Endodermal cell (in vitro differentiated cells): ENCODE results near the gene IGFBP5. TPM values are rescaled to one million over a fixed set of nuclear protein-coding genes. Genes with fewer than 3 reads are reported as not detected.

Source experiments
- DNase-seq: peaks from one replicate; pipeline ENCODE4 v3.0.0-alpha.2; 2017
- H3K27ac ChIP-seq: 2 replicates; pipeline ENCODE4 v1.5.1; 2013; ENCODE audit warnings: mild to moderate bottlenecking, low read depth, low read length, moderate library complexity
- H3K27me3 ChIP-seq: 2 replicates; pipeline ENCODE4 v1.6.1; 2013; ENCODE audit warnings: mild to moderate bottlenecking, low read length, moderate library complexity; ENCODE audit not compliant: insufficient read depth, control insufficient read depth, poor library complexity, severe bottlenecking
- H3K36me3 ChIP-seq: 2 replicates; pipeline ENCODE4 v1.7.0; 2013; ENCODE audit warnings: mild to moderate bottlenecking, low read length, moderate library complexity; ENCODE audit not compliant: control insufficient read depth, insufficient read depth
- H3K4me1 ChIP-seq: one replicate; pipeline ENCODE4 v1.7.0; 2013; ENCODE audit warnings: low read length; ENCODE audit not compliant: control insufficient read depth, insufficient read depth
- H3K4me3 ChIP-seq: 2 replicates; pipeline ENCODE4 v1.5.1; 2013; ENCODE audit warnings: mild to moderate bottlenecking, low read length, moderate library complexity
- H3K9ac ChIP-seq: 2 replicates; pipeline ENCODE4 v1.6.1; 2013; ENCODE audit warnings: mild to moderate bottlenecking, low read length, moderate library complexity; ENCODE audit not compliant: poor library complexity, severe bottlenecking; ENCODE audit errors: extremely low read depth
- H3K9me3 ChIP-seq: 2 replicates; pipeline ENCODE4 v1.6.1; 2013; ENCODE audit warnings: mild to moderate bottlenecking, low read length, moderate library complexity; ENCODE audit not compliant: control insufficient read depth
- H3K27ac Mint-ChIP-seq: 2 replicates; pipeline ENCODE4 v1.8.0; 2020; ENCODE audit warnings: mixed read lengths
- H3K27me3 Mint-ChIP-seq: 2 replicates; pipeline ENCODE4 v1.8.0; 2021; ENCODE audit warnings: mild to moderate bottlenecking, mixed read lengths; ENCODE audit not compliant: insufficient read depth
- H3K36me3 Mint-ChIP-seq: 2 replicates; pipeline ENCODE4 v1.8.0; 2020; ENCODE audit warnings: low read depth, mixed read lengths
- H3K4me1 Mint-ChIP-seq: 2 replicates; pipeline ENCODE4 v1.8.0; 2020; ENCODE audit warnings: mixed read lengths
- H3K4me3 Mint-ChIP-seq: 2 replicates; pipeline ENCODE4 v1.8.0; 2020; ENCODE audit warnings: mild to moderate bottlenecking, moderate library complexity, mixed read lengths
- H3K9me3 Mint-ChIP-seq: 2 replicates; pipeline ENCODE4 v1.8.0; 2020; ENCODE audit warnings: mild to moderate bottlenecking, mixed read lengths
- CTCF ChIP-seq: fragments of 200-600 bp; sonication (generic); conservative IDR thresholded peaks from 2 replicates; pipeline ENCODE4 v1.5.0; 2021; ENCODE audit warnings: antibody characterized with exemption, mild to moderate bottlenecking
- WGBS, 2 experiments: methylation state at CpG; one replicate each; pipeline versions ENCODE4 v1.1.5 to v1.1.7; 2013; ENCODE audit warnings: missing lambda C conversion rate in 2 of 2, mixed read lengths in 1 of 2; ENCODE audit not compliant: insufficient coverage in 1 of 2, insufficient read length in 1 of 2; 5-methylcytosine and 5-hydroxymethylcytosine counted together
- total RNA-seq, 2 donors: library from RNA; stranded (reverse); fragmentation: NEBNext Ultra II Directional in 1 of 2; extraction: Animal tissue kit (Norgen Biotek cat#: 25700) in 1 of 2; gene quantifications; 2 replicates in 1 of 2; 3 replicates in 1 of 2; pipeline ENCODE4 v1.2.1, GENCODE V29; 2021

The IGFBP5 gene
- total RNA-seq, 2 donors from 2014 or later: 3.6 to 8.9 TPM

GRCh38 chr2:216717907-216718615 is 22.7 kb upstream of the IGFBP5 start:
- H3K27ac ChIP-seq: no peak overlapping the region
- H3K4me3 Mint-ChIP-seq: no peak overlapping the region
- H3K27ac Mint-ChIP-seq: no peak overlapping the region
- TF ChIP-seq CTCF: no peak
- H3K9me3 Mint-ChIP-seq: no peaks in the 10 kb centered on the region
- DNase-seq: no peak
- H3K9me3 ChIP-seq: no peaks in the 10 kb centered on the region
- H3K27me3 ChIP-seq: no peaks in the 10 kb centered on the region
- H3K4me1 Mint-ChIP-seq: no peaks in the 10 kb centered on the region
- H3K27me3 Mint-ChIP-seq: peaks cover 18% of the 10 kb centered on the region
- 96 to 100% methylated on average over 3 to 8 of the region's 8 CpGs for WGBS, 2 experiments
- no peaks in the 10 kb centered on the region for H3K36me3 Mint-ChIP-seq
- no peak overlapping the region for H3K4me3 ChIP-seq
- H3K36me3 ChIP-seq: no peaks in the 10 kb centered on the region
- no peaks in the 10 kb centered on the region for H3K4me1 ChIP-seq
- no peak overlapping the region for H3K9ac ChIP-seq

GRCh38 chr2:216717491-216717901 is 22.1 kb upstream of the IGFBP5 start:
- Histone ChIP-seq H3K9me3 (no peaks in the 10 kb centered on the region), H3K4me1 (no peaks in the 10 kb centered on the region), H3K4me3 (no peak overlapping the region), H3K27me3 (no peaks in the 10 kb centered on the region), H3K9ac (no peak overlapping the region), H3K36me3 (no peaks in the 10 kb centered on the region), H3K27ac (no peak overlapping the region)
- H3K4me1 Mint-ChIP-seq: no peaks in the 10 kb centered on the region
- no peaks in the 10 kb centered on the region for H3K9me3 Mint-ChIP-seq
- no peaks in the 10 kb centered on the region for H3K36me3 Mint-ChIP-seq
- H3K27ac Mint-ChIP-seq: no peak overlapping the region
- peak; percentile 53 for DNase-seq
- 63 to 90% methylated on average over 2 to 4 of the region's 4 CpGs for WGBS, 2 experiments
- TF ChIP-seq CTCF: no peak
- peaks cover 14% of the 10 kb centered on the region for H3K27me3 Mint-ChIP-seq
- H3K4me3 Mint-ChIP-seq: no peak overlapping the region

GRCh38 chr2:216716109-216716508 is 20.8 kb upstream of the IGFBP5 start:
- H3K27me3 Mint-ChIP-seq: peaks cover 12% of the 10 kb centered on the region
- H3K4me1 Mint-ChIP-seq: no peaks in the 10 kb centered on the region
- 88 to 92% methylated on average over 3 to 4 of the region's 4 CpGs for WGBS, 2 experiments
- no peak overlapping the region for H3K4me3 Mint-ChIP-seq
- no peak overlapping the region for H3K9ac ChIP-seq
- no peaks in the 10 kb centered on the region for H3K36me3 ChIP-seq
- H3K27me3 ChIP-seq: no peaks in the 10 kb centered on the region
- H3K4me1 ChIP-seq: no peaks in the 10 kb centered on the region
- no peaks in the 10 kb centered on the region for H3K36me3 Mint-ChIP-seq
- H3K9me3 Mint-ChIP-seq: no peaks in the 10 kb centered on the region
- H3K27ac ChIP-seq: no peak overlapping the region
- H3K27ac Mint-ChIP-seq: no peak overlapping the region
- TF ChIP-seq CTCF: no peak
- H3K4me3 ChIP-seq: no peak overlapping the region
- H3K9me3 ChIP-seq: no peaks in the 10 kb centered on the region
- DNase-seq: no peak
